Spleen (tissue), 11 donors: ENCODE data around the gene CUL1. TPM values are rescaled to one million over a fixed set of nuclear protein-coding genes. Genes with fewer than 3 reads are reported as not detected.

Experiments used
- DNase-seq: peaks from one replicate; pipeline ENCODE4 v3.0.0-alpha.2; 2020
- H3K27ac ChIP-seq, 8 donors: fragments of 200-600 bp; sonication (generic) in 7 of 8; 1 replicate in 4 of 8; 2 replicates in 4 of 8; pipeline versions ENCODE4 v1.5.0 to v1.8.0; 2016 to 2021; ENCODE audit warnings: inconsistent platforms in 4 of 8, mild to moderate bottlenecking in 4 of 8, moderate library complexity in 1 of 8
- H3K27me3 ChIP-seq, 7 donors: fragments of 200-600 bp; sonication (generic) in 6 of 7; replicated peaks in 1 of 7; 1 replicate in 4 of 7; 2 replicates in 3 of 7; pipeline versions ENCODE4 v1.5.0 to v1.8.0; 2016 to 2021; ENCODE audit warnings: inconsistent platforms in 3 of 7, mild to moderate bottlenecking in 1 of 7
- H3K36me3 ChIP-seq, 6 donors: fragments of 200-600 bp; sonication (generic) in 5 of 6; 1 replicate in 4 of 6; 2 replicates in 2 of 6; pipeline versions ENCODE4 v1.5.0 to v1.8.0; 2016 to 2021; ENCODE audit warnings: inconsistent platforms in 2 of 6
- H3K4me1 ChIP-seq, 6 donors: fragments of 200-600 bp; sonication (generic) in 5 of 6; 1 replicate in 3 of 6; 2 replicates in 3 of 6; pipeline versions ENCODE4 v1.5.0 to v1.8.0; 2016 to 2021; ENCODE audit warnings: inconsistent platforms in 3 of 6
- H3K4me3 ChIP-seq, 8 donors: fragments of 200-600 bp; sonication (generic) in 7 of 8; 1 replicate in 4 of 8; 2 replicates in 4 of 8; pipeline versions ENCODE4 v1.5.0 to v1.8.0; 2016 to 2021; ENCODE audit warnings: inconsistent platforms in 4 of 8, mild to moderate bottlenecking in 4 of 8, moderate library complexity in 2 of 8
- H3K9me3 ChIP-seq, 8 donors: fragments of 200-600 bp; sonication (generic) in 7 of 8; 1 replicate in 4 of 8; 2 replicates in 4 of 8; pipeline versions ENCODE4 v1.5.0 to v1.8.0; 2016 to 2021; ENCODE audit warnings: inconsistent platforms in 4 of 8
- CTCF ChIP-seq, 11 experiments: fragments of 200-600 bp in 7 of 11; fragments of 450-650 bp in 4 of 11; sonication (generic) in 4 of 11; IDR thresholded peaks in 8 of 11; conservative IDR thresholded peaks in 3 of 11; 1 replicate in 7 of 11; 2 replicates in 4 of 11; pipeline versions ENCODE4 v1.4.0 to v1.8.0; 2016 to 2021; ENCODE audit warnings: antibody characterized with exemption in 11 of 11, inconsistent platforms in 4 of 11, mild to moderate bottlenecking in 1 of 11
- POLR2A ChIP-seq, 3 donors: fragments of 450-650 bp; IDR thresholded peaks; one replicate each; pipeline ENCODE4 v1.5.1; 2017; ENCODE audit warnings: antibody characterized with exemption in 3 of 3, mild to moderate bottlenecking in 1 of 3
- POLR2AphosphoS5 ChIP-seq, 3 donors: sonication (generic); formaldehyde crosslinking; IDR thresholded peaks; one replicate each; pipeline ENCODE4 v1.5.1; 2017; ENCODE audit warnings: antibody characterized with exemption in 3 of 3
- WGBS, 5 donors: extraction: QIAGEN DNeasy Blood & Tissue Kit in 3 of 5; methylation state at CpG; one replicate each; pipeline versions ENCODE4 v1.1.5 to v1.1.7; 2013 to 2018; 5-methylcytosine and 5-hydroxymethylcytosine counted together
- intact Hi-C: fragments of 100-400 bp; cut with DNase I; formaldehyde crosslinking; loops from one replicate; pipeline ENCODE4 v1.15.0; 2023; ENCODE audit warnings: low total_unique reads
- polyA plus RNA-seq, 3 donors: library from polyadenylated mRNA; stranded (reverse); fragments of 200-250 nt; gene quantifications; one replicate each; pipeline ENCODE4 v1.2.1, GENCODE V29; 2013
- small RNA-seq, 4 donors: library from RNA; depleted of rRNA; stranded (forward); fragments of <200 nt; gene quantifications; one replicate each; pipeline ENCODE3, GENCODE V24; 2016
- total RNA-seq, 7 donors: library from RNA; depleted of rRNA in 3 of 7; stranded (reverse); fragments of >200 nt in 3 of 7; fragmentation: NEBNext Ultra II Directional in 4 of 7; extraction: Animal tissue kit (Norgen Biotek cat#: 25700) in 4 of 7; gene quantifications; one replicate each; pipeline versions ENCODE4 v1.1.0 to v1.2.1, GENCODE V29; 2016 to 2021
- donor health status: healthy with polysubstance abuse.
- donor health status: DM: no; HTN: no; CAD: no; lungs with moderate emphysema.
- donor health status: DM: no; HTN: no; CAD: no.
- donor health status: Bipolar disorder and iron deficiency.
- donor health status: healthy.
- donor health status: DM: no; HTN: no; CAD: no.
- donor health status: DM: yes; HTN: yes; CAD: no.

The CUL1 gene
- total and polyA plus RNA-seq, 10 donors, result 19.8 to 54.6 (median 42.7) TPM

GRCh38 chr7:148849393-148850098, 150.8 kb downstream of the CUL1 start:
- no peak overlapping the region for H3K4me3 ChIP-seq
- peaks cover 0 to 25% (median 5%) of the 10 kb centered on the region in 6 donors for H3K4me1 ChIP-seq
- no peaks in the 10 kb centered on the region for H3K27me3 ChIP-seq
- intact Hi-C loops, result no loop called here
- TF ChIP-seq POLR2A (IDR thresholded peaks at IDR 0.05) (no peak), POLR2AphosphoS5 (IDR thresholded peaks at IDR 0.05) (no peak), CTCF (IDR thresholded peaks at IDR 0.05 in 8 of 11, conservative IDR thresholded peaks at IDR 0.05 in 3 of 11) (no peak)
- no peaks in the 10 kb centered on the region for H3K9me3 ChIP-seq
- DNase-seq, result no peak
- no peak overlapping the region for H3K27ac ChIP-seq
- no peaks in the 10 kb centered on the region for H3K36me3 ChIP-seq
- WGBS, 5 donors, result 86 to 92% (median 89%) methylated on average over 7 of the region's 7 CpGs

- no peak overlapping the region for H3K4me3 ChIP-seq
- H3K4me1 ChIP-seq, result peaks cover 0 to 22% (median 5%) of the 10 kb centered on the region in 6 donors
- no peaks in the 10 kb centered on the region for H3K36me3 ChIP-seq
- H3K27me3 ChIP-seq, result no peaks in the 10 kb centered on the region
- WGBS, 5 donors, result 91 to 98% (median 97%) methylated on average over 5 of the region's 5 CpGs
- no peak for TF ChIP-seq CTCF (IDR thresholded peaks at IDR 0.05 in 8 of 11, conservative IDR thresholded peaks at IDR 0.05 in 3 of 11)
- no peak for TF ChIP-seq POLR2AphosphoS5 (IDR thresholded peaks at IDR 0.05)
- TF ChIP-seq POLR2A (IDR thresholded peaks at IDR 0.05), result no peak
- intact Hi-C loops, result no loop called here
- H3K27ac ChIP-seq, result no peak overlapping the region
- DNase-seq, result no peak
- H3K9me3 ChIP-seq, result no peaks in the 10 kb centered on the region
Measured at GRCh38 chr7:148850564-148850963, 151.9 kb downstream of the CUL1 start.

Small RNA genes within 50 kb of the gene (small RNA-seq; reads per million reads assigned to genes)
- 0 reads per million in 4 donors for gene RNU7-20P

Other genes with a start within 250 kb of the CUL1 start
- not detected for gene C7orf33, start 108.1 kb upstream of the CUL1 start, total RNA-seq
- gene C7orf33, start 108.1 kb upstream of the CUL1 start, polyA plus RNA-seq, result not detected
- 10 to 100 TPM in 3 of 7 donors, 1 to 10 TPM in 4; 6.0 to 14.5 (median 9.8) TPM for gene EZH2, start 185.4 kb downstream of the CUL1 start, total RNA-seq
- gene EZH2, start 185.4 kb downstream of the CUL1 start, polyA plus RNA-seq, result 1 to 10 TPM; 5.0 to 7.1 (median 5.7) TPM